ENCODE results near the gene RNF141.

- TF ChIP-seq EP300 (IDR thresholded peaks at IDR 0.05), result no peak
- TF ChIP-seq POLR2A (IDR thresholded peaks at IDR 0.05), result no peak
Observed at GRCh38 chr11:10503221-10503620, 37.8 kb downstream of the RNF141 start.

All from upper lobe of left lung (tissue), 4 donors.